NCI-H1436 treated with DMSO at 0.1 percent for 48 hours (cell line): ENCODE measurements around the gene ARHGAP22.

Experiments used
- DNase-seq: peaks from one replicate; lab custom pipeline; 2025; lab: John Stamatoyannopoulos, UW

The ARHGAP22 gene

DNA sequence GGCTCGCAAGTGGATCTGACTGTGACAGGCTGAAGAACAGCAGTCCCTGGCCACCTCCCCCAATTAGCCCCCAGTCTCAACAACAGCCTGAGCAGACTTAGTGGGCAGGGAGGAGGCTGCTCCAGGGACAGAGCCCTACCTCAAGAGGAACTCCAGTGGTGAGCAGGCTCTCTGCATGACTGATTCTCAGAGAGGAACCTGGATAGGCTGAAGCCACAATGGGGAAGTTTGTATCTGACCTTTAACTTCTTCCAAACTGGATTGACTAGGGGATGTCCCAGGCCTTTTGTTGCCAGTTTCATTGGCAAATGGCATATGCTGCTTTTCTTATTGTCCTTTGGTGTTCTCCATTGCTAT is 93.0 kb downstream of the ARHGAP22 start:
- DNase-seq = no peak

GRCh38 chr10:48511066-48511874 is 93.6 kb downstream of the ARHGAP22 start:
- no peak for DNase-seq

DNA sequence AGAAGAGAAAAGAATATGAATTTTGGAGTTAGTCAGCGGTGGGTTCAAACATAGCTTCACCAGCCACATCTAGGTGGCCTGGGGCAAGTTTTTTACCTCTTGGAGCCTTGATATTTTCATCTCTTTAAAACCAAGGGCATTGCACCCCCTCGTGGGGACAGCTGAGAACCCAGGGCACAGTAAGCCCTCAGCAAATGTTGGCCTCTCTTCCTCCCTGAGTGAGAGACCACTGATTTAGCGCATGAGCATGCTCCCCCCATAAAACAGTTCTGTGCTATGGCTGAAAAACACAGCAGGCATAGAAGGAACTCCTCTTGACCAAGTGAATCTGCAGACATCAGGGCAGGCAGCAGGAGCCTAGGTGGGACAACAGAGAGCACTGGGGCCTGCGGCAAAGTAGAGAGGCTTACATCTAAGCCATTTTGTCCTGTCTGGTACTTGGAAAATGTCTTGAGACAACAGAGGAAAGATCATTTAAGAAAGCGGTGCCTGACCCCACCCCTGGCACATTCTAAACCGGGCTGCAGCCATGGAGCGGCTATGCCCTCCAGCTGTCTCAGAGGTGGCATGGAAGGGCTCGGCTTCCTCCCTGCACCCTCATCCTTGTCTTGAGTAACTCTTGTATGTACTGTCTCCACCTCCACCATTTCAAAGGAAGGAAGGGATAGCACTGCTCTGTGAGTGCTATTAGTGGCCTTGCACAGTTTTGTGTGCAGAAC is 94.7 kb downstream of the ARHGAP22 start:
- DNase-seq = no peak

- DNase-seq = no peak
Measured at GRCh38 chr10:48508791-48509772, 95.8 kb downstream of the ARHGAP22 start.

- DNase-seq = no peak
Measured at GRCh38 chr10:48507933-48508790, 96.7 kb downstream of the ARHGAP22 start.

DNA sequence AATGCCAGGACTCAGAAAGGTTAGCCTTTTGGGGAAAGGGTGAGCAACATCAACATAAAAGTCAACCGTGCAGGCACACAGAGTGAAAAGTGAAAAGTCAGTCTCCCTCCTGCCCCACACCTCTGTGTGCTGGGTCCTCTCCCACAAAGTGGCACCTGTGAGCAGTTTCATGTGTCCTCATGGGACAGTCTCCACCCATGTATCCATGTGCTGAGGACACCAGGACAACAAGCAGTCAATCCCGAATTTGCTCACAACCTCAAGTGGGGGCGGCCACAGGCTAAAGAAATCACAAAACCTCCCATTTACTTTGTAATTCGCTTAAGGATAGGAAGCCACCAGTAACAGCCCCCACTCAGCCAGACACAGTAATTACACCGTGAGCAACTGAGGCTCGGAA is 97.4 kb downstream of the ARHGAP22 start:
- DNase-seq = no peak

DNA sequence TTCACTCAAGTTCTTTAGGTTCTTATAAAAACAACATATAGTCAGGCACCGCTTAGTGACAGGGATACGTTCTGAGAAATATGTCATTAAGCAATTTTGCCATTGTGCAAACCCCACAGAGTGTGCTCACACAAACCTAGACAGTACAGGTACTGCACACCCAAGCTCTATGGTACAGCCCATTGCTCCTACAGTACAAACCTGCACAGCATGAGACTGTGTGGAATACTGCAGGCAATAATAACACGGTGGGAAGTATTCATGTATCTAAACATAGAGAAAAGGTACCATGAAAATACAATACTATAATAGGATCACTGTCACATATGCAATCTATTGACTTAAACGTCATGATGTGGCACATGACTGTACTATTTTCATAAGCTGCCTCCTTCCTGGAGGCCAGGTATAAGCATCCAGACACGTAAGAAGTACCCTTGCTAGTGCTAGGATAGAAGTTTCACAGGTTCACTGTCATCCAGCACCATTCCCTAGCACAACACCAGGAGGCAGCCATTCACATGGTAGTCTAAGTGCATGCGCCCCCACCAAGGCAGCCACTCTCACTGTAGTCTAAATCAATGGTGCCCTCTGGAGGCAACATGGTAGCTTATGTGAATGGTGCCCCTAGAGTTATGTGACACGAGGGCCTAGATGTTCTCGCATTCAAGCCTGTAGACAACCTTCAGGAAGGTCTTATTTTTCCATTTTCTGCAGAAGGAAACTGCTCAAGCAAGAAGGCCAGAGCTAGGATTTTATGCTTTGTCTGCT is 98.5 kb downstream of the ARHGAP22 start:
- DNase-seq = no peak

DNA sequence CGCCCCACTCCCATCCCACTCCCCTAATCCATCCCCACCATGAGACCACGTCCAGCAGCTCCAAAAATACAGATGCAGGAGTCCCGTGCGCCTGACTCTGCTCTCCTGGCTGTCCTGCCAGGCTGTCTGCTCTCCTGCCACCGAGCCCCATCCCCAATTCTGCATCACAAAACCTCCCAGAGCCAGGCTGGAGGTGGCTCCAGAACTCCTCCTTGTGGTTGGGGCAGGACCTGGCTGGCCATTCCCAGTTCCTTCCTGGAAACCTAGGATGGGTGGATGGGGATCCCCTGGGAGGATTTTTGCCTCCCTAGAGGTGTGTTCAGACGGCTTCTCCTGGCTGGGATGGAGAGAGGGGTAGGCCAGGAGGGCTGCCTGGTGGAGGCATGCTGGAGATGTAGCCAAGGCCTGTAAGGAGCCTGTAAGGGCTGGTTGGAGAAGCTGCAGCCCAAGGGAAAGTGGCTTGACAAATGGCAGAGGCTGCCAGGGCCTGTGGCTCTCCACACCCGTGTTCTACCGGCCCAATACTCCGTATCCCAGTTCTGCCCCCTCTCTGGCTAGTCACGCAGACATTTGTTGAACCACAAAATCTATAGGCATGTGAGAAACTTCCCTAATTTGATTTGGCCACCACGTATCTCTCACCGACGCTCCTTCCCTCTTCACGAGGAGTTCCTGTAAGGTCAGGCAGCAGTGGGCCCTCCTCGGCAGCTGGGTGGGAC is 99.3 kb downstream of the ARHGAP22 start:
- DNase-seq = no peak

- no peak for DNase-seq
Measured at GRCh38 chr10:48504141-48504885, 100.6 kb downstream of the ARHGAP22 start.

DNA sequence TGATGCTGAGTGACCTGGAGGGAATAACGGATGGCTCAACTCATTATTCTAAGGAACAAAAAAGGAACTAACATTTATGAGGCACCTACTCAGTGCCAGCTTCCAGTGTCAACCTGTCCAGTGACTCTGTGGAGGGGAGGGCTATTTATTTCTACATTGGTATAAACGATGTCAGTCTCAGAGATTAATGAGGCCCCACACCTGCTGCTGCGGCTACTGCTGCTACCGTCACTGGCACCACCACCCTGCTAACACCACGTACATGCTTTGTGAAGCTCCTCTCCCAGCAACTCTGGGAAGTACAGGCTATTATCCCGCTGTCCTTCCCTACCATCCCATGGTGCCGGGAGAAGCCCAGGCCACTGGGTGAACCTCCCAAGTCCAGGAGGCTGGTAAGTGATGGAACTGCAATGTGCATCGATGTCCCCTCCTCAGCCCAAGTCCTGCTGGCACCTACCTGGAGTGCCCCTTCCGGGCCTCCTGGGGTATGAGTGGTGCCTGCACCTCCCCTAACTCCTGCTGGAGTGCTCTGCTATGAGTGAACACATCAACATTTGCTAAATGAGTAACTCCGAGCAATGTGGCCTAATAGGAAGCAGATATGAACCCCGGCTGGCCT is 101.5 kb downstream of the ARHGAP22 start:
- DNase-seq = no peak

DNA sequence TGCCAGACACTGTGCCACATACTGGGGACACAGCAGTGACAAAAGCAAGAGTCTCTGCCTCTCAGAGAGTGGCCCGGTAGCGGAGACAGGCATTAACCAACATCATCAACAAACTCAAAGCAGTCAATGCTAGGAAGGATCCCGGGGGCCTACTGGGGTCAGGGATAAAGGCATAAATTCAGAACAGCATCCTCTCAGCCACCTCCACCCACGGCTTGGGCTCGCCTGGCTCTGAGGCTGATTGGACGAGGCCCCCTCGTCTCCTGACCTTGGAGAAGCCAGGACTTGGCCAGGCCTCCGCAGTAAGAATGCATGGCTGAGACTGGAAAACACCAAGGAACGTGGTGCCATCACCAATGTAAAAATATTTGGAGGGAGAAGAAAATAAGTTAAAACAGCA is 102.1 kb downstream of the ARHGAP22 start:
- DNase-seq = no peak

- DNase-seq = no peak
Measured at GRCh38 chr10:48501787-48502771, 102.8 kb downstream of the ARHGAP22 start.

GRCh38 chr10:48501226-48501625 is 103.6 kb downstream of the ARHGAP22 start:
- DNase-seq = no peak

DNA sequence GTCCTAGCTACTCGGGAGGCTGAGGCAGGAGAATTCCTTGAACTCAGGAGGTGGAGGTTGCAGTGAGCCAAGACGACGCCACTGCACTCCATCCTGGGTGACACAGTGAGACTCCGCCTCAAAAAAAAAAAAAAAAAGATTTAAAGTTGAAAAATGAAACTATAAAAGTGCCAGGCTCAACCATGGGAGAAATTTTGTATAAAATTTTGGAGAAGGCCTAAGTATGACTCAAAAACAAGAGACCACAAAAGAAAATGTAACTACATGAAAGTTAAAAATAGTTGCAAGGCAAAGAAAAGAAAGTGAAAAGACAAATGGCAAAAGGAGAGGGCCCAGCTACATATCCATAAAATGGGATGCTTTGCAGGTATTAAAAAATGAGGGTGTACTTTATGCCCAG is 104.1 kb downstream of the ARHGAP22 start:
- DNase-seq = no peak

DNA sequence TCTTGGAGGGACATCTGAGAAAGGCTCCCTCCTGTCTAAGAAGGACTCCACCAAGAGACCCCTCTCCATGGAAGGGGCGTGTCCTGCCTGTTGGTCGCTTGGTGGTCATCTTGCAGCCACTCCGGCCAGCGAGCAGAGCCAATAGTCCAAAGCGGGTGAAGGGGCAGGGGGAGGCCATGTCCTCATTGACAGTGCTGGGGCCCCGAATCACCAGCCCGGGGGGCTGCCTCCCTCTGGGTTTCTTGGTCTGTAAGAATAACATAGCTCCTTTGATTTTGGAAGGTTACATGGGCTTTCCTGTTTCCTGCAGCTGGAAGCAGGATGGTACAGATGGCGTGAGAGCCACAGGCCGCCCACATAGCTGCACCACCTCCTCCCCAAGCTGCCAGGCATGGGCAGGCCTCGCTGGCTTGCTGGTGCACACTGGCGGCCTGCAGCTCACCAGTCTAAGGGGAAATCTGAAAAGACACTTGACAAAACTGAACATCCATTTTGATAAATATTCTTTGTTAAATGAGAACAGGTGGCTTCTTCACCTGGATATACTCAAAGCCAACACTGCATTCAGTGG is 105.8 kb downstream of the ARHGAP22 start:
- DNase-seq = no peak

- no peak for DNase-seq
Measured at GRCh38 chr10:48497780-48498770, 106.8 kb downstream of the ARHGAP22 start.
